Central memory CD4-positive, alpha-beta T cell (primary cell): Measurements from ENCODE around the gene CCDC200.
"Not testable (repeated sequence)": the region's sequence is repeated elsewhere in the genome, so short reads cannot be mapped to it uniquely, and the experiment has no call there.

Experiments
- DNase-seq: peaks from one replicate; pipeline ENCODE4 v3.0.0; 2022
- total RNA-seq, 3 experiments: gene quantifications; one replicate each; lab custom pipeline; 2026; lab: John Stamatoyannopoulos, UW

The CCDC200 gene
- total RNA-seq: 0 to 0.11 (median 0) reads per million in 3 experiments

DNA sequence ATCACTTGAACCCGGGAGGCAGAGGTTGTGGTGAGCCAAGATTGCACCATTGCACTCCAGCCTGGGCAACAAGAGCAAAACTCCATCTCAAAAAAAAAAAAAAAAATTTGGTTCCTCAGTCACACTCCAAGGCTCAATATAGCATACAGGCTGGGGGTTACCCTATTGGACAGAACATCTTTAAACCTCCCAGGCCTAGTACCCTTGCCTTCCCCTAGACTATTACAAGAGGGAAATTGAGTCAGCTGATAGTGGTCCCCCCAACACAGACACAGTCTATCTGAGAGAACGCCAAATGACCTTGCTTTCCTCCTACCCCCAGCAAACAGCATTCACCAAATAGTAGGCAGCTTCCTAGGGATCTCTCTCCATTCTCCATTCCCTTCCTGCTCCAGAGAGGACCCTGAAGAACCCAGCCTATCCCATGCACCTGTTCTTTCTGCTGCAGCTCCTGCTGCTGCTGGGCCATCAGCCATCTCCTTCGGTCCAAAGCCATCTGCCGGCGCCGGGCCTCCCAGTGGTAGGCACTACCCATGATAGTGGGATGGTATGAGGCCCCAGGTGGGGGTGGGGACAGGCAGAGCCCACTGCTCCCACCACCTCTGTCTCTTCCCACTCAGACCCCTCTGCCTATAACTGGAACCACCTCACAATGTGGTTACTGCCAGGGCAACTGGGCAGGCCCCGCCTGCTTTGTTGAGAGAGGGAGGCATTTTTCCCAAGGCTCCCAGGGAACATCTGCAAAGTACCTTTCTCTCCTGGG lies at the start of gene CCDC200:
Gene CCDC200 (minus strand): TSS at position 604 of the 763 bp plus-strand sequence. CDS start 69 bp downstream, at position 535.
- DNase-seq: not testable (repeated sequence)

DNA sequence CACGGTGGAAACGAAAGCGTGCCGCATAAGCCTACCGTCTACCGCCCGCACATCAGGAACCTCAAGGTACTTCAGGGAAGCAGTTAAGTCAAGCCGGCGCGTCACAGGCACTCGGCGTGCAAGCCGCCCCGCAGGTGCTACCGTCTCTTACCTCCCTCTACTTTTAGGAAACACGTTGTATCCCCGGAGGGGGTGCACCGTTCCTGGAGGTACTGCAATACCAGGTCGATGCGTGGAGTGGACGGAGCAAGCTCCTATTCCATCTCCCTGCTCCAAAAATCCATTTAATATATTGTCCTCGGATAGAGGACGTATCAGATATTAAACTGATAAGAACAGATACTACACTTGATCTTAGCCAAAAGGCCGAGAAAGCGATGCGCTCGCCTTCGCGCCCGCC lies 44.5 kb upstream of the CCDC200 start:
- not testable (repeated sequence) for DNase-seq

DNA sequence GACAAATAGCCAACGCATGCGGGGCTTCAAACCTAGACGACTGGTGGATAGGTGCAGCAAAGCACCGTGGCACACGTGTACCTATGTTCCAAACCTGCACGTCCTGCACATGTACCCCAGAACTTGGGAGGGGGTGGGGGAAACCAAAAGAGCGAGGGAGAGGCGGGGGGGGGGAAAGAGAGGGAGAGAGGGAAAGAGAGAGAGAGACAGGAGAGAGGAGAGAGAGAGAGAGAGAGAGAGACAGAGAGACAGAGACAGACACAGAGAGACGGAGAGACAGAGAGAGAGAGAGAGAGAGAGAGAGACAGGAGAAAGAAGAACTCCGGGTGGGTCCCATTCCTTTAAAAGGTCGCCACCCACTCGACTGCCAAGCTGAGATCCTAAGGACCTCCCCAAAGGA lies 44.1 kb upstream of the CCDC200 start:
- not testable (repeated sequence) for DNase-seq

DNA sequence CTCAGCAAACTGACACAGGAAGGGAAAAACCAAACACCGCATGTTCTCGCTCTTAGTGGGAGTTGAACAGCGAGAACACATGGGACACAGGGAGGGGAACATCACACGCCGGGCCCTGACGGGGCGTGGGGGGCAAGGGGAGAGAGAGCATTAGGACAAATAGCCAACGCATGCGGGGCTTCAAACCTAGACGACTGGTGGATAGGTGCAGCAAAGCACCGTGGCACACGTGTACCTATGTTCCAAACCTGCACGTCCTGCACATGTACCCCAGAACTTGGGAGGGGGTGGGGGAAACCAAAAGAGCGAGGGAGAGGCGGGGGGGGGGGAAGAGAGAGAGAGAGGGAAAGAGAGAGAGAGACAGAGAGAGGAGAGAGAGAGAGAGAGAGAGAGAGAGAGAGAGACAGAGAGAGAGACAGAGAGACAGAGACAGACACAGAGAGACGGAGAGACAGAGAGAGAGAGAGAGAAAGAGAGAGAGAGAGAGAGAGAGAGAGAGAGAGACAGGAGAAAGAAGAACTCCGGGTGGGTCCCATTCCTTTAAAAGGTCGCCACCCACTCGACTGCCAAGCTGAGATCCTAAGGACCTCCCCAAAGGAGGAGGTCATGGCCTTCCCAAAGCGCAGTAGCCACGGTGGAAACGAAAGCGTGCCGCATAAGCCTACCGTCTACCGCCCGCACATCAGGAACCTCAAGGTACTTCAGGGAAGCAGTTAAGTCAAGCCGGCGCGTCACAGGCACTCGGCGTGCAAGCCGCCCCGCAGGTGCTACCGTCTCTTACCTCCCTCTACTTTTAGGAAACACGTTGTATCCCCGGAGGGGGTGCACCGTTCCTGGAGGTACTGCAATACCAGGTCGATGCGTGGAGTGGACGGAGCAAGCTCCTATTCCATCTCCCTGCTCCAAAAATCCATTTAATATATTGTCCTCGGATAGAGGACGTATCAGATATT lies 42.4 kb upstream of the CCDC200 start:
- not testable (repeated sequence) for DNase-seq

DNA sequence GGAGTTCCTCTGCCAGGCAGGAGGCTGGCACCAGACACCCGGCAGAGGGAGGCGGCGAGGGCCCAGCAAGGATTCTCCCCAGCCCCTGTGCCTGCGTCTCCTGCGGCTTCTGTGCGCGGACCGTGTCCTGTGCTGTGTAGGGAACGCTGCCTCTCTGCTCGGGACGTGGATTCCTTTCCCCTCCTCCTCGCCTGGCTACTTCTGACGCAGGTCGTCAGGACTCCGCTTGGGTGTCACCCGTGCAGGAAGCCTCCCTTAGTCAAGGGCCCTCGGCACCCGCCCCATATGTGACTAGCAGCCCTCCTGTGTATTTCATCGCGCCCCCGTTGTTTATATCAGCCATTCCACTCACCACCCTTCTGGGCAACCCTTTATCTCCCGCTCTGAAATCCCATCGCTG lies 18.0 kb upstream of the CCDC200 start:
- DNase-seq: peak; percentile 62

DNA sequence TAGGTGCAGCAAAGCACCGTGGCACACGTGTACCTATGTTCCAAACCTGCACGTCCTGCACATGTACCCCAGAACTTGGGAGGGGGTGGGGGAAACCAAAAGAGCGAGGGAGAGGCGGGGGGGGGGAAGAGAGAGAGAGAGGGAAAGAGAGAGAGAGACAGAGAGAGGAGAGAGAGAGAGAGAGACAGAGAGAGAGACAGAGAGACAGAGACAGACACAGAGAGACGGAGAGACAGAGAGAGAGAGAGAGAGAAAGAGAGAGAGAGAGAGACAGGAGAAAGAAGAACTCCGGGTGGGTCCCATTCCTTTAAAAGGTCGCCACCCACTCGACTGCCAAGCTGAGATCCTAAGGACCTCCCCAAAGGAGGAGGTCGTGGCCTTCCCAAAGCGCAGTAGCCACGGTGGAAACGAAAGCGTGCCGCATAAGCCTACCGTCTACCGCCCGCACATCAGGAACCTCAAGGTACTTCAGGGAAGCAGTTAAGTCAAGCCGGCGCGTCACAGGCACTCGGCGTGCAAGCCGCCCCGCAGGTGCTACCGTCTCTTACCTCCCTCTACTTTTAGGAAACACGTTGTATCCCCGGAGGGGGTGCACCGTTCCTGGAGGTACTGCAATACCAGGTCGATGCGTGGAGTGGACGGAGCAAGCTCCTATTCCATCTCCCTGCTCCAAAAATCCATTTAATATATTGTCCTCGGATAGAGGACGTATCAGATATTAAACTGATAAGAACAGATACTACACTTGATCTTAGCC lies 12.4 kb upstream of the CCDC200 start:
- DNase-seq: not testable (repeated sequence)

DNA sequence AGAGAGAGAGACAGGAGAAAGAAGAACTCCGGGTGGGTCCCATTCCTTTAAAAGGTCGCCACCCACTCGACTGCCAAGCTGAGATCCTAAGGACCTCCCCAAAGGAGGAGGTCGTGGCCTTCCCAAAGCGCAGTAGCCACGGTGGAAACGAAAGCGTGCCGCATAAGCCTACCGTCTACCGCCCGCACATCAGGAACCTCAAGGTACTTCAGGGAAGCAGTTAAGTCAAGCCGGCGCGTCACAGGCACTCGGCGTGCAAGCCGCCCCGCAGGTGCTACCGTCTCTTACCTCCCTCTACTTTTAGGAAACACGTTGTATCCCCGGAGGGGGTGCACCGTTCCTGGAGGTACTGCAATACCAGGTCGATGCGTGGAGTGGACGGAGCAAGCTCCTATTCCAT lies 11.2 kb upstream of the CCDC200 start:
- DNase-seq: not testable (repeated sequence)

DNA sequence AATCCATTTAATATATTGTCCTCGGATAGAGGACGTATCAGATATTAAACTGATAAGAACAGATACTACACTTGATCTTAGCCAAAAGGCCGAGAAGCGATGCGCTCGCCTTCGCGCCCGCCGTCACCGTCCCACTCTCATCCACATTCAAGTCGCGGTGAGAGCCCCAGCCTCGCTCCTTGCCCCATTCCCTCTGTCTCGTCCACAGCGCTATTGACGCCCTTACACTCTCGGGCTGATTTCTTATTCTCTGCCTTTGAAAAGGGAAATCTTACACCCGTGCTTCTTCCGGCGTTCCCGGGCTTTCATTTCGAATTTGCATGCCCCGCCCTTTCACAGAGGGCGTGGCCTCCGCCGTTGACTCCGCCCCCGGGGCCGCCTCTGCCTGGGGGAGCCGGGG lies 5.5 kb upstream of the CCDC200 start, which contains the start of gene RNU2-1:
Gene RNU2-1 (minus strand): TSS at position 101 of the 400 bp plus-strand sequence.
- DNase-seq: not testable (repeated sequence)

DNA sequence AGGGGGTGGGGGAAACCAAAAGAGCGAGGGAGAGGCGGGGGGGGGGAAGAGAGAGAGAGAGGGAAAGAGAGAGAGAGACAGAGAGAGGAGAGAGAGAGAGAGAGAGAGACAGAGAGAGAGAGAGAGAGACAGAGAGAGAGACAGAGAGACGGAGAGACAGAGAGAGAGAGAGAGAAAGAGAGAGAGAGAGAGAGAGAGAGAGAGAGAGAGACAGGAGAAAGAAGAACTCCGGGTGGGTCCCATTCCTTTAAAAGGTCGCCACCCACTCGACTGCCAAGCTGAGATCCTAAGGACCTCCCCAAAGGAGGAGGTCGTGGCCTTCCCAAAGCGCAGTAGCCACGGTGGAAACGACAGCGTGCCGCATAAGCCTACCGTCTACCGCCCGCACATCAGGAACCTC lies 4.8 kb upstream of the CCDC200 start:
- not testable (repeated sequence) for DNase-seq

DNA sequence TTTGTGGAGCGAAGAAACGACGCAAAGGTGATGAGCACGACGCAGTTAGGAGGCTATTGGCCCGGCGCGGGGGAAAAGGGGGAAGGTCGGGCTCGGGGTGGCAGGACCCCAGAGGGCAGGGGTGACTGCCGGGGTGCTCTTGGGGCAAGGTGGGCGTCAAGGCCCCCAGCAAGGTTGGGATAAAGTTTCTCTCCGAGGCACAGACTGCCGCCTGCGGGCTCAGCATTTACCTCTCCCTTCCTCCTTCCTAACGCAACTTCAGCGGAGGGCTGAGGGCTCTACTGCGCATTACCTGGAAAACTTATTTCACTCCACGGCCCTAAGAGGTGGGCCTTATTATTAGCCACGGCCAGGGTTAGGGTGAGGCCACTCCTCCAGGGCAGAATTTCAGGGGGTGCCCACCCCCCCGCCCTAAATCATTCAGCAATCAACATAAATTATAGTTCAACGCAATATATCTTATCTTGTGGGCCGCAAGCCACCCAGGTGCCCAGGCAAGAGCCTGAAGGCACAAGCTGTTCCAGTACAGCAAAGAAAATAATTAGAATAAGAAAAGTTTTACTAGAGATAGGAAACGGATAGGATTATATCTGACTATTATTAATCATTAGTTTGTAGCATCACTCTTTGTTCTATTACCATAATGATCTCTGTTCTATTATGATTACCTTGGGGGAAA lies 3.7 kb upstream of the CCDC200 start:
- not testable (repeated sequence) for DNase-seq

DNA sequence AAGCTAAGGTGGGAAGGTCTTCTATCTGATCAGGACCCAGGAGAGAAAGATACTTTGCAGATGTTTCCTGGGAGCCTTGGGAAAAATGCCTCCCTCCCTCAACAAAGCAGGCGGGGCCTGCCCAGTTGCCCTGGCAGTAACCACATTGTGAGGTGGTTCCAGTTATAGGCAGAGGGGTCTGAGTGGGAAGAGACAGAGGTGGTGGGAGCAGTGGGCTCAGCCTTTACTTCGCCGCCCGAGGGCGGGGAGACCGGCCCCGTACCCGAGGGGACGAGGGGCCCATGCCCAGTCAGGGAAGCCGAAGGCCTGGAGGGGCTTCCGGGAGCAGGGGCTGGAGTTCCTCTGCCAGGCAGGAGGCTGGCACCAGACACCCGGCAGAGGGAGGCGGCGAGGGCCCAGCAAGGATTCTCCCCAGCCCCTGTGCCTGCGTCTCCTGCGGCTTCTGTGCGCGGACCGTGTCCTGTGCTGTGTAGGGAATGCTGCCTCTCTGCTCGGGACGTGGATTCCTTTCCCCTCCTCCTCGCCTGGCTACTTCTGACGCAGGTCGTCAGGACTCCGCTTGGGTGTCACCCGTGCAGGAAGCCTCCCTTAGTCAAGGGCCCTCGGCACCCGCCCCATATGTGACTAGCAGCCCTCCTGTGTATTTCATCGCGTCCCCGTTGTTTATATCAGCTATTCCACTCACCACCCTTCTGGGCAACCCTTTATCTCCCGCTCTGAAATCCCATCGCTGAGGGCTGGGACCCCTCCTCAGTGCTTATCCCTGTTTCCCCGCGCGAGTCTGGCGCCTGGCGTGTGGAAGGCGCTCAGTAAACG lies 3.0 kb upstream of the CCDC200 start:
- DNase-seq: not testable (repeated sequence)

DNA sequence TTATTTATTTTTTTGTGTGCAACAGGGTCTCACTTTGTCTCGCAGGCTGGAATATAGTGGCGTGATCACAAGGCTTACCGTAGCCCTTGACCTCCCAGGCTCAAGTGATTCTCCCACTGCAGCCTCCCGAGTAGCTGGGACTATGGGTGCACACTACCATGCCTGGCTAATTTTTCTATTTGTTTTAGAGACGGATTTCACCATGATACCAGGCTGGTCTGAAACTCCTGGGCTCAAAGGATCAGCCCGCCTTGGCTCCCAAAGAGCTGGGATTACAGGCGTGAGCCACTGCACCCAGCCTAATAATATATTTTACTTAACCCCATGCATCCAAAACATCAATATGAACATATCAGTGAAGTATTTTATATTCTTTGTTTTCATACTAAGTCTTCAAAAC lies 2.0 kb downstream of the CCDC200 start:
- DNase-seq: no peak

DNA sequence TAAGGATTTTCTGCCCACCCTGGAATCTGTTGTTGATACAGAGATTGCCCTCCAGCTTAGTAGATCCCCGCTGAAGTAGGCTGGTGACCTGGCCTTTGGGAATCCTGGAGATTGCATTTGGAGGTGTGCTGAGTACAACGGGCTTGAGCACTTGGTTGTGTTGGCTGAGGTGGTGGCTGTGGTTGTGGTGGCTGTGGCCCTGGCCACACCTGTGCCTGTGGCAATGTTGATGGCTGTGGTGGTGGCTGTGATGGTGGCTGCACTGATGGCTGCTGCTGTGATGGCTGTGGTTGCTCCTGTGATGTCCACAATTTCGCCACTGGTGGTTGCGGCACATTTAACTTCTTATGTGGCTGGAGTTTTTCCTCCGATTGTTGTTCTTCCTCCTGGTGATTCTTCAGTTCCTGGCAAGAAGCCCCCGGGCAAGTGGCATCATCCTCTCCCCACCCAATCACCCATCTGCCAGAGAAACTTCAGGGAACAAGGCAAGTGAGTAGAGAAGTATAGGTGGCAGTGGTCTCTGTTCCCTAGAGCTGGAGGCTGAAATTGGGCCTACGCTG lies 4.2 kb downstream of the CCDC200 start:
- no peak for DNase-seq

DNA sequence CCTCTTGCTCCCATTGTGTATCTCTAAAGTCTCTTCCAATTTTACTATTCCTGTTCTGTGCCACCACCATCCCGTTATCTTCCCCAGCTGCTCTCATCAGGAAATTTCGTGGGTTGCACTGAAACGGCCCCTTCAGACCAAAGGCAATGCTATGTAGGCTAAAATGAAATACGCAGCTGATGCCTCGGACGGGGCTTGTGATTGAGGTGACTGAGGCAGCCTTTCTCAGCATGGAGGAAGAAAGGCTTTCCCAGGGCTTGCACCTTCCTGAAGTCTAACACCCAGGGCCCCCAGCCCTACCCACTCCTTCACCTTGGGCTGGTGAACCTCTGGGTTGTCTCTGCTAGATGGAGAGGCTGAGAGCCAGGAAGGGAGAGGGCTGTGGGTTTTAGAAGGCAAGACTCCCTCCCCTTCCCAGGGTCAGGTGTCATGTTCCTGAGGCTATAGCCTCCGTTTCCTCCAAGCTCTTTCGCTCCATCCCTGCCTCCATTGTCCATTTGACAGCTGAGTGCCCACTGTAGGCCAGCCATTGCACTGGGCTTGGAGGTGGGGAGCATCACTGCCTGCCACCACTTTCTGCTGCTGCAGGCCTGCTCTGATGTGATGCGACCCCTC lies 7.8 kb downstream of the CCDC200 start:
- DNase-seq: no peak

DNA sequence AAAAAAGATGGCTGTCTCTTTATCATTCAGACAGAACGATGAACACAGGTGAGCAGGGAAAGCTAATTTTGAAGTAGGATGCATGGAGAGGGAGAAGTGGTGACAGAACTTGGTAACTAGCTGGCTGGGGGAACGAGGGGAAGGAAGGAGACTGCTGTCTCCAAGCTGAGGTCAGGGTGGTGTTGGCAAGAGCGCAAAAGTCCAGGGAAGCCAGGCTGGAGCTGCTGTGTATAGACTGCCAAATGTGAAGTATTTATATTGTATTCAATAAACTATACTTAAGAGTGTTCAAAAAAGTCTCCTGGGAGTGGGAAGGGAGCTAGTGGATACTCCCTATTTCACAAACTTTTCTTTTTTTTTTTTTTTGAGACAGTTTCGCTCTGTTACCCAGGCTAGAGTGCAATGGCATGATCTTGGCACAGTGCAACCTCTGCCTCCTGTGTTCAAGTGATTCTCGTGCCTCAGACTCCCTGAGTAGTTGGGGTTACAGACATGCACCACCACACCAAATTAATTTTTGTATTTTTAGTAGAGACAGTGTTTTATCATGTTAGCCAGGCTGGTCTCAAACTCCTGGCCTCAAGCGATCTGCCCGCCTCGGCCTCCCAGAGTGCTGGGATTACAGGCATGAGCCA lies 8.6 kb downstream of the CCDC200 start:
- no peak for DNase-seq

DNA sequence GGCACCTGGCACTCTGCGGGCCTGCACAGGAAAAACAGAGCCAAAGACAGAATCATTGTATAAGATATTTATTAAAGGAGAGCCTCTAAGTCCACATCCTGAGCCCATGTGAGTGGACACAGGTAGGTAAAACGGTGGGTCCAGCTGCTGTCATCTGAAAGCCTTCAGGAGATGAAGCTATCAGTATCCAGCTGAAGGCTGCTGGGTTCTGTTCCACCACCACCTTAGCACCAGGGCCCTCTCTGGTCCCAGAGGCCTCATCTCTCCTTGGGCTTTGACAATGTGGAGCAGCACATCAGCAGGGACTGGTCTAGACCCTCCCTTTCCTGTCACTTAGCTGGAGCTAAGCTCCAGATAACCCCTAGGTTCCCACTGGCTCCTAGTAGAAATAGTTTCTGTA lies 9.4 kb downstream of the CCDC200 start:
- DNase-seq: no peak

DNA sequence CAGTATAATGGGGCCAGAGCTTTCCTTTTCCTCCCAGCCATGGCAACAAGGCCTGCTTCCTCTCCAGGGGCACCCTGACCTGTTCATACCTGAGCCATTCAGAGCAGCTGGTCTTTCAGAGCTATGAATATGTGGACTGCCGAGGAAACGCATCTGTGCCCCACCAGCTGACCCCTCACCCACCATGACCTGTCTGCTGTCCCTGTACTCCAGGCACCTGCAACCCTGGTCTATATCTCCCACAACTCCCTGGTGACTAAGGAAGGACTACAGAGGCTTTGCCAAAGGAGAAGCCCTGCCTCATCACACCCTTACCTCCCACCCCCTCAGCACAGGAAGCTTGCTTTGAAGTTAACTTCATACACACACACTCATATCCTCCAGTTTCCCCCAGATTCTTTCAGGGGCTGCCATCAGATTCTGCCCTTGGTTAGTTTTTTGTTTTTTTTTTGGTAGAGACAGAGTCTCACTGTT lies 10.8 kb downstream of the CCDC200 start:
- DNase-seq: no peak

DNA sequence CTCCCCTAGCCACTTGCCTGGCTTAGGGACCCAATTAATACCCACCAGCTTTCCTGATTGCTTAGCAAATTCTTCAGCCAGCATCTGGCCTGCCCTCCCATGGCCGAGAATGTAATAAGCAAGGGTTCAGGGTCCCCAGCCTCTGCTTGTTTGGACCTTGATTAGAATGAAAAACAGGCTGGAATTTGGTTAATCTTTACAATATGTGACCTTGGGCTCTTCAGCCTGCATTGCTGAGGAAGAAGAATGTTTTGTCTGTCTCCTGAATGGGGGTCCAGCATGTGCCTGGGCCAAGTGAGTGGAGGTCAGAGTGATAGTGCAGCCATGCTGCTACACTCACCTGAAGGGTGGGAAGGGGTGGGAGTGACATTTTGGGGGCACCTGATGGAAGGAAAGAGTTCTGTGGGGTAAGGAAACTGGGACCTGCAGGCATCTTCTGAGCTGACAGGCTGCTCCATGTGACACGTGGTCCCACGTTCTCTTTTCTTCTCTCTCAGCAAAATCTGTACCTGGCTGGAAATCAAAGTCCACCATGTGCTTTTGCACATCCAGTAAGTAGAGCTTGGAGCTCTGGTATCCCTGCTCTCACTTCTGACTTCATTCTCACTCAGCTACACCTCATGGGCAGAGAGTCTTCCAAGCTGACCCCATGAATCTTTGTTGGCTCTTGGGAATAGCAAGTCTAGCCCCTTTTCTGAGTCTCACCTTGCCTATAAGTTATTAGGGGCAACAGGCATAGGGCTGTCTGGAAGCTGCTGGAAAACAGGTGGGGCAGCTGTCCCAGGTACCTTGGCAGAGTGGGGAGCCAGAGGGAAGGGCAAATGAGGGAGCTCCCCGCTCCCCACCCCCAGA lies 11.4 kb downstream of the CCDC200 start:
- no peak for DNase-seq

DNA sequence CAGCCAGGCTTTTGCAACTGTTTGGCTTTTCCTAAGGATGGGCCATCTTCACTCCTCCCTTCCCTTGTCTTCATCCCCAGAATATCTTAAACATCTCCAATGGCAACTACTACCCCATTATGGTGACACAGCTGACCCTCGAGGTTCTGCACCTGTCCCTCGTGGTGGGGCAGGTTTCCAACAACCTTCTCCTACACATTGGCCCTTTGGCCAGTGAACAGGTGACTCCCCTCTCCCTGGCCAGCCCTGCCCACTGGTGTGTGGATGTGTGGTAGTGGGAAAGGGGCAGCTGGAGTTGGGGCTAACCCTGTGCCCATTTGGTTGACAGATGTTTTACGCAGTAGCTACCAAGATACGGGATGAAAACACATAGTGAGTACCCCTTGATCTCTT lies 12.1 kb downstream of the CCDC200 start:
- no peak for DNase-seq
